Fibroblast of villous mesenchyme (primary cell): ENCODE data around the gene LRP1B. TPM values are rescaled to one million over a fixed set of nuclear protein-coding genes. Genes with fewer than 3 reads are reported as not detected.

Experiments
- DNase-seq: peaks from one replicate; pipeline ENCODE4 v3.0.0-alpha.2; 2010; ENCODE audit warnings: low read depth
- H3K4me3 ChIP-seq: 2 replicates; pipeline ENCODE4 v1.5.1; 2011; ENCODE audit warnings: low read depth, mild to moderate bottlenecking, low read length
- CTCF ChIP-seq: IDR thresholded peaks from 2 replicates; pipeline ENCODE4 v1.5.1; 2012; ENCODE audit warnings: low read depth, mild to moderate bottlenecking, low read length; ENCODE audit not compliant: insufficient read depth
- total RNA-seq: library from RNA; depleted of rRNA; stranded (reverse); fragments of >200 nt; gene quantifications from 2 replicates; pipeline ENCODE4 v1.2.3, GENCODE V29; 2012

Gene LRP1B
- total RNA-seq, 1 donor, result 2.2 TPM

- no peak overlapping the region for H3K4me3 ChIP-seq
- DNase-seq, result no peak
- TF ChIP-seq CTCF, result no peak
These were observed 110.4 kb downstream of the LRP1B start for GRCh38 chr2:142020368-142020767.

DNA sequence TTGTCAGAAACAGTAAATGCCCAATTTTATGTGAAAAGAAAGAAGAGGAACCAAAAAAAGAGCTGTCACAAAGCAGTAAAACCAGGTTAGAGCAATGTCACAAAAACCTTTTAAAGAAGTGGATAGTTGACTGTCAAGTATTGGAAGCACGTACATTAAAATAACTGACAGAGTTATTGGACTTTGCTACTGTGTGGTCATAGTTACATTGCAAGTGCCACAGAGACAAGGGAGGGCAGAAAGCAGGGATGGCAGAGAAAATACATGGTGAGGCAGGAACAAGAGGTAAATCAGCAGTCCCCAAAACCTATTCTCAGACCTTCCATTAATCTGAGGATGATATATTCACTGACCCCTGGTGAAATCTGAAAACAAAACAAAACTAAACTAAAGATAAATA, 116.3 kb downstream of the LRP1B start:
- no peak for DNase-seq
- H3K4me3 ChIP-seq, result no peak overlapping the region
- no peak for TF ChIP-seq CTCF

DNA sequence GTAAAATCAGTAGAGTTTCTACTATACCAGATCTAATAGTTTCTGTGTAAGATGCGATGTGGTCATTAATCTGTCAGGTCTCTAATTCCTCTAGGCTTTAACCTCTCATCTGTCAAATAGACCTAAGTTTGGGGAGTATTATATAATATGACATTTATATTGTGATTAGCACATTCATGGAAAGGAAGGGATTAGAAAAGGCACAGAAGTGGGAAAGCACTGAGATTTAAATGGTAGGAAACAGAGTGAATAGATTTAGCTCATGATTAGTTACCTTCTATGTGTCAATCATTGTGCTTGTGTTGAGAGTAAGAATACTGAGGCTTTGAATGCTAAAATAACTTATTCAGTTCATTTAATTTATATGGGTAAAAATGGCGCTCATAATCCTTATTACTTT, 118.0 kb downstream of the LRP1B start:
- no peak overlapping the region for H3K4me3 ChIP-seq
- DNase-seq, result no peak
- TF ChIP-seq CTCF, result no peak

GRCh38 chr2:142010477-142011270, 120.1 kb downstream of the LRP1B start:
- no peak for DNase-seq
- no peak overlapping the region for H3K4me3 ChIP-seq
- TF ChIP-seq CTCF, result no peak

DNA sequence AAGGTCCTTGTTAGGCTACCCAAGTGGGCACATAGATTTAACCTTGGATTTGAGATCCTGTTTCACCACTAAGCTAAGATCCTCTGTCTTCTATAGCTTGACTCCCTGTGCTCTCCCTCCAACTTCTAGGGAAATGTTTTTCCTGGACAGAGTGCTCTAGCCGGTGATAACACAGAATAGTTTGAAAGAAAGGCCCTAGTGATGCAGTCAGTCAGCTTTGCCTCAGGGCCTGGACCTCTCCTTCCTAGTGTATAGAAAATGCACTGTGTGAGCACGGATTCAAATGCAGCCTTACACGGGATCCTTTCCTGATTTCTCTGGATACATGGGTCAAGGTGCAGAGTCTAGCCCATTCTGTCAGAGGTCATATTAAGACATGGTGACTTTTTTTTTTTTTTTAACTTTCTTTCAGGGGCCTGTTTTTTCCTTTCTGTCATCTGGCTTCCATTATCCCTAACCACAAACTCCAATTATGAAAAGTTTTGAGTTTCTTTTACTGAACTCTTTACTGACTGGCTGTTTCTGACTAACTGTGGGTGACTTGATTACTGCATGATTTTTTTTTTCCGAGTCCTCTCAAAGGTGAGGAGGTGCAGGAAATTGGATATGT, 122.6 kb downstream of the LRP1B start:
- TF ChIP-seq CTCF, result no peak
- DNase-seq, result no peak
- H3K4me3 ChIP-seq, result no peak overlapping the region

- no peak overlapping the region for H3K4me3 ChIP-seq
- no peak for TF ChIP-seq CTCF
These were observed 136.8 kb downstream of the LRP1B start for GRCh38 chr2:141994066-141994465.

More at GRCh38 chr2:141994066-141994465, 136.8 kb downstream of the LRP1B start:
- no peak for DNase-seq
